ENCODE results near the gene ANAPC2. TPM values are rescaled to one million over a fixed set of nuclear protein-coding genes. Genes with fewer than 3 reads are reported as not detected.

The ANAPC2 gene
- total and polyA plus RNA-seq, 10 donors: 27.8 to 93.0 (median 55.3) TPM

DNA sequence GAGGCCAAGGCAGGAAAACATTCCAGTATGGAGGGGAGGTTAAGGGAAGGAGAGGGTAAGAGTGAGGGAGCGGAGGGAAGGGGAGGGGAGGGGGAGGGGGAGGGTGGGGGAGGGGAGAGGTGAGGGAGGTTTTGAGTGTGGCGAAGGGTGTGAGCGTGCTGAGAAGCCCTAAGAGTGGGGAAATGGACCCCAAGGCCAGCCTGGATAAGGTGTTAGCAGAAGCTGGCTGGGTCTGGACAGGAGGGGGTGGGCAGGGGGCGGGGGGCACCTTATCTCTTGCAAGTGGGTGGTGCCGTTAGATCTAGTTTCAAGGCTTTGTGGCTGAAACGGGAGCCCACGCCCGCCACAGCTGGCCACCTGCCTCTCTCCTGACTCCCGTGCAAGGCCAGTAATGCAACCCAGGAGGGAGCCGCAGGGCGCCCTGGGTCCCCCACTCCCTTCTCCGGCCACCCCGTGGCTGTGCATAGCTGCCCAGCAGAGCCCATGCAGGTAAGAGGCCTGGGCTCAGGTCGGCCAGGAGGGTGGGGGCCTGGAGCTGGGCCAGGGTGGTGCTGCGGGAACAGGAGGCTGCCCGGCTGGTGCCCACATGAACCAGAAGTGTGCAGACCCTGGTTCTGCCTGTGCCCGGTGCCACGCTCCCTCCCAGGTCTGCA, 39.6 kb upstream of the ANAPC2 start:
- no peak for TF ChIP-seq POLR2A (IDR thresholded peaks at IDR 0.05)
- peak in 1 of 3 donors; percentile 5 for TF ChIP-seq POLR2AphosphoS5 (IDR thresholded peaks at IDR 0.05)
- TF ChIP-seq, protein P1, sequence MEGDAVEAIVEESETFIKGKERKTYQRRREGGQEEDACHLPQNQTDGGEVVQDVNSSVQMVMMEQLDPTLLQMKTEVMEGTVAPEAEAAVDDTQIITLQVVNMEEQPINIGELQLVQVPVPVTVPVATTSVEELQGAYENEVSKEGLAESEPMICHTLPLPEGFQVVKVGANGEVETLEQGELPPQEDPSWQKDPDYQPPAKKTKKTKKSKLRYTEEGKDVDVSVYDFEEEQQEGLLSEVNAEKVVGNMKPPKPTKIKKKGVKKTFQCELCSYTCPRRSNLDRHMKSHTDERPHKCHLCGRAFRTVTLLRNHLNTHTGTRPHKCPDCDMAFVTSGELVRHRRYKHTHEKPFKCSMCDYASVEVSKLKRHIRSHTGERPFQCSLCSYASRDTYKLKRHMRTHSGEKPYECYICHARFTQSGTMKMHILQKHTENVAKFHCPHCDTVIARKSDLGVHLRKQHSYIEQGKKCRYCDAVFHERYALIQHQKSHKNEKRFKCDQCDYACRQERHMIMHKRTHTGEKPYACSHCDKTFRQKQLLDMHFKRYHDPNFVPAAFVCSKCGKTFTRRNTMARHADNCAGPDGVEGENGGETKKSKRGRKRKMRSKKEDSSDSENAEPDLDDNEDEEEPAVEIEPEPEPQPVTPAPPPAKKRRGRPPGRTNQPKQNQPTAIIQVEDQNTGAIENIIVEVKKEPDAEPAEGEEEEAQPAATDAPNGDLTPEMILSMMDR (IDR thresholded peaks at IDR 0.05 in 8 of 11, conservative IDR thresholded peaks at IDR 0.05 in 3 of 11): no peak
- intact Hi-C loops (cut with DNase I; ENCODE audit: low total_unique reads): no loop called here
- no peaks in the 10 kb centered on the region for H3K9me3 ChIP-seq
- H3K27ac ChIP-seq: no peak overlapping the region
- peaks cover 0 to 62% (median 30%) of the 10 kb centered on the region in 7 donors for H3K27me3 ChIP-seq (replicated peaks in 1 of 7)
- WGBS, 5 donors: 38 to 47% (median 46%) methylated on average over 7 to 18 of the region's 18 CpGs
- DNase-seq: no peak
- H3K4me1 ChIP-seq: peaks cover under 1 to 29% (median 18%) of the 10 kb centered on the region in 6 donors
- no peaks in the 10 kb centered on the region for H3K36me3 ChIP-seq
- H3K4me3 ChIP-seq: no peak overlapping the region

DNA sequence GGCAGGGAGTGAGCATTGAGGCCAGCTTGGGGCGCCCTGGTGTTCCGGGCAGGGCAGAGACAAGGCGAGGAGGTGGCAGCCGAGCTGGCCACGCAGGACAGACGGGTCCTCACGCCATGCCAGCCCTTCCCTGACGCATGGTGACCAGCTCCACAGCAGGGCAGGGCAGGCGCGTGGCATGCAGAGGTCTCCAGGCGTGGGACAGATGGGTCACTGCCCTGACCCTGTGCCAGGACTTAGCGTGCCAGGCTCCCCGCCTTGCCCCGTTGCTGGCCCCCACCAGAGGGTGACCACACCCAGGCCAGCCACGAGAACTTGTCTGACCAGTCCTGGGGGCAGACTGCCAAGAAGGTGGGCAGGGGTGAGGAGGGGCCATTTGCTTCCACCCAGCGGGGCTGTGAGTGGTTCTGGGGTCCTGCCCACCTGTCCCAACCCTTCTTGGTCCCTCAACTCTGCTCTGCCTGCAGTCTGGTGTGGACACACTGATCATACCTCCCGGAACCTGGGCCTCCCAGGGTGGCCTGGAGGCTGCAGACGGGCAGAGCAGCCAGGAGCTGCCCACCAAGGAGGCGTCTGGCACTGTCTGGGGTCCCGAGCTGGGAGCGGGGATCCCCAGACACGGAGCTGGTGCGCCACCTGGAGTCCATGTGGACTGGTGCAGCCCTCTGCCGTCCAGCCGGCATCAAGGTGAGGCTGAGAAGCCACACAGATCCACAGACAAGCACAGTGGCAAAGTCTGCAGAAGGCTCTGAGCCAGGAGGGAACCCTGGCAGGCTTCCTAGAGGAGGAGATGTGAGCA, 38.9 kb upstream of the ANAPC2 start, which contains the start of gene RNF224:
Gene RNF224 (plus strand): TSS at position 449 of the 799 bp plus-strand sequence. CDS start 834 bp downstream, outside the sequence.
- H3K4me3 ChIP-seq: no peak within 1 kb of the TSS
- no peak within 1 kb of the TSS for H3K27ac ChIP-seq
- intact Hi-C loops (cut with DNase I; ENCODE audit: low total_unique reads): no loop called here
- TF ChIP-seq, protein P1 (IDR thresholded peaks at IDR 0.05 in 8 of 11, conservative IDR thresholded peaks at IDR 0.05 in 3 of 11): peak; percentile 86 to 98 (median 94)
- TF ChIP-seq POLR2AphosphoS5 (IDR thresholded peaks at IDR 0.05) (peak; percentile 28 to 59 (median 40)), POLR2A (IDR thresholded peaks at IDR 0.05) (no peak)
- no peaks in the 10 kb centered on the region for H3K36me3 ChIP-seq
- peaks cover 5 to 36% (median 25%) of the 10 kb centered on the region in 6 donors for H3K4me1 ChIP-seq
- 35 to 69% (median 47%) methylated on average over 13 to 25 of the region's 25 CpGs for WGBS, 5 donors
- DNase-seq: peak; percentile 94
- H3K9me3 ChIP-seq: no peaks in the 10 kb centered on the region
- peaks cover 0 to 62% (median 28%) of the 10 kb centered on the region in 7 donors for H3K27me3 ChIP-seq (replicated peaks in 1 of 7)

DNA sequence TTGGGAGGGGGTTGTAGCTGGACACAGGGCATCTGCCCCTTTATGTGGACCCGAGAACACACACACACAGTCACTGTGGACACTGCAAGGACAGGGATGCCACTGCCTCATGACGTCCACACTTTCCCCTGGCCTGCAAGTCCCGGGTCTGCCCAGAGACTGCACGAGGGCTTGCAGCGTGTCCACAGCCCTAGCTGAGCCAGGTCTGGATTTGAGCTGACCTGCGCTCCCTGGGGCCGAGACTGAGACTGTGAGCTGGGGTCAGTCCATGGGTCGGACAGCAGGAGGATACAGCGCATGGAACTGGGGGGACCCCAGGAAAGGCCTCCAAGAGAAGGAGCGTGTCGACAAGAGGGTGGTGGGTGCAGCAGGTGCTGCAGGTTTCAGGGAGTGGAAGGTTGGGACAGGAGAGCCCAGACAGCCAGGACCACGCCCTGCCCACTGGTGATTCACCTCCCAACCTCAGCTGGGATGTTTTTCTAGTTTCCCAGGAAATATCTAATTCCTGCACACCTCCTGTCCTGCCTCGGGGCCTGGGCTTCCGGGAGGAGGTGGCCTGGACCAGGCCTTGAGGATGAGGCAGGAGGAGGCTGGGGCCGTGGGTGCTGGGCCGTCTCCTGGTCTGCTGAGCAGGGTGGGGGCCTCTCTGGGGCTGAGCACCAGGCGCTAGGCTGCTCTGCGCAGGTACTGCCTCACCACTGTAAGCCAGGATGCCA, 38.1 kb upstream of the ANAPC2 start:
- TF ChIP-seq, protein P1 (IDR thresholded peaks at IDR 0.05 in 8 of 11, conservative IDR thresholded peaks at IDR 0.05 in 3 of 11): no peak
- TF ChIP-seq POLR2AphosphoS5 (IDR thresholded peaks at IDR 0.05): no peak
- TF ChIP-seq POLR2A (IDR thresholded peaks at IDR 0.05): no peak
- Histone ChIP-seq H3K9me3 (no peaks in the 10 kb centered on the region), H3K27ac (no peak overlapping the region), H3K36me3 (no peaks in the 10 kb centered on the region), H3K4me3 (no peak overlapping the region), H3K27me3 (replicated peaks in 1 of 7) (peaks cover 0 to 59% (median 24%) of the 10 kb centered on the region in 7 donors), H3K4me1 (peaks cover 6 to 41% (median 29%) of the 10 kb centered on the region in 6 donors)
- intact Hi-C loops (cut with DNase I; ENCODE audit: low total_unique reads): no loop called here
- DNase-seq: no peak
- 69 to 82% (median 75%) methylated on average over 18 of the region's 18 CpGs for WGBS, 5 donors

All from spleen (tissue), 11 donors.